Mesothelial cell of epicardium (in vitro differentiated cells): ENCODE data around the gene TENM4. TPM values are rescaled to one million over a fixed set of nuclear protein-coding genes. Genes with fewer than 3 reads are reported as not detected.

Source experiments
- DNase-seq, 2 experiments: peaks; one replicate each; pipeline ENCODE4 v3.0.0; 2021; ENCODE audit warnings: low spot score in 2 of 2; ENCODE audit not compliant: unreplicated experiment in 2 of 2
- H3K27ac Mint-ChIP-seq: 2 replicates; pipeline ENCODE4 v1.8.0; 2021; ENCODE audit warnings: mixed read lengths
- H3K27me3 Mint-ChIP-seq: 2 replicates; pipeline ENCODE4 v1.8.0; 2021; ENCODE audit warnings: low read depth, mixed read lengths
- H3K36me3 Mint-ChIP-seq: 2 replicates; pipeline ENCODE4 v1.8.0; 2021; ENCODE audit warnings: mixed read lengths
- H3K4me1 Mint-ChIP-seq: 2 replicates; pipeline ENCODE4 v1.8.0; 2021; ENCODE audit warnings: mixed read lengths
- H3K4me3 Mint-ChIP-seq: 2 replicates; pipeline ENCODE4 v1.8.0; 2021; ENCODE audit warnings: mild to moderate bottlenecking, moderate library complexity, mixed read lengths
- H3K9me3 Mint-ChIP-seq: 2 replicates; pipeline ENCODE4 v1.8.0; 2021; ENCODE audit warnings: mixed read lengths
- total RNA-seq: library from RNA; stranded (reverse); gene quantifications from 3 replicates; pipeline ENCODE4 v1.2.1, GENCODE V29; 2021
- TF ChIP-seq, protein P1 (sequence below): fragments of 200-600 bp; sonication (generic); IDR thresholded peaks from one replicate; pipeline ENCODE4 v1.5.0; 2021; ENCODE audit warnings: antibody characterized with exemption; ENCODE audit not compliant: unreplicated experiment

TENM4 gene
- total RNA-seq, 1 donor from 2014 or later: 187 TPM

DNA sequence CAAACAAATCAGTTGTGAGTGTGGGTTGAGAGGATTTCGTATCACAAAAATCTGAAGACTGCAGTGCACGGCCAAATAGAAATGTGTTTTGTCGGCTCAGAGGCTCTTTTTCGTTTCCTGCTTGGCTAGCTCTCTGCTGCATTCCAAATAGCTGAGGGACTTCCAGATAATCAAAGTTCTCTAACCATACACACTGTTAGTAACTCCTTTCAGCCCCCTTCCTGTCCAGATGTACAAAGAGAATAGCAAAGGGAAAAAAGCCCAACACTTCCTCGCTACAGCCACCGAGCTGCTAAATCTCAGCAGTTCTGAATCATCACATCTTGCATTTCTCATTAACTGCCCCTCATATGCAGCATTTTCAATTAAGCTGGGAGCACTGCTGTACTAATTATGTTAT lies 203.1 kb downstream of the TENM4 start:
- DNase-seq: no peak
- H3K4me1 Mint-ChIP-seq: peaks cover 51% of the 10 kb centered on the region

DNA sequence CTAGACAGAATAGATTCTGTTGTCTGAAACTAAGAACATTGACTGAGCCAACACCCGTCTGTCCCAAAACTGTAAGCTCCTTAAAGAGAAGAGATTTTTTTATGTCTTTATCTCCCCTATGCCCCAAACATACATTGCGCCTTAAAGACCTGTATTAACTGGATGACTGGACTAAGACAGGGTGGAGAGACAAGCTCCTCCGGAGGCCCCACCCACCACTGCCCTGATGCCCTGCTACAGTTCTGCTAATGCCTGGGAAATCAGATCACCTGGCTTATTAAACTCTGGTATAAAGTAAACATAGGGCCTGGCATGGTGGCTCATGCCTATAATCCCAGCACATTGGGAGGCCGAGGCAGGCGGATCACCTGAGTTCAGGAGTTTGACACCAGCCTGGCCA lies 203.7 kb downstream of the TENM4 start:
- no peaks in the 10 kb centered on the region for H3K36me3 Mint-ChIP-seq
- TF ChIP-seq, protein P1, sequence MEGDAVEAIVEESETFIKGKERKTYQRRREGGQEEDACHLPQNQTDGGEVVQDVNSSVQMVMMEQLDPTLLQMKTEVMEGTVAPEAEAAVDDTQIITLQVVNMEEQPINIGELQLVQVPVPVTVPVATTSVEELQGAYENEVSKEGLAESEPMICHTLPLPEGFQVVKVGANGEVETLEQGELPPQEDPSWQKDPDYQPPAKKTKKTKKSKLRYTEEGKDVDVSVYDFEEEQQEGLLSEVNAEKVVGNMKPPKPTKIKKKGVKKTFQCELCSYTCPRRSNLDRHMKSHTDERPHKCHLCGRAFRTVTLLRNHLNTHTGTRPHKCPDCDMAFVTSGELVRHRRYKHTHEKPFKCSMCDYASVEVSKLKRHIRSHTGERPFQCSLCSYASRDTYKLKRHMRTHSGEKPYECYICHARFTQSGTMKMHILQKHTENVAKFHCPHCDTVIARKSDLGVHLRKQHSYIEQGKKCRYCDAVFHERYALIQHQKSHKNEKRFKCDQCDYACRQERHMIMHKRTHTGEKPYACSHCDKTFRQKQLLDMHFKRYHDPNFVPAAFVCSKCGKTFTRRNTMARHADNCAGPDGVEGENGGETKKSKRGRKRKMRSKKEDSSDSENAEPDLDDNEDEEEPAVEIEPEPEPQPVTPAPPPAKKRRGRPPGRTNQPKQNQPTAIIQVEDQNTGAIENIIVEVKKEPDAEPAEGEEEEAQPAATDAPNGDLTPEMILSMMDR: no peak
- no peak overlapping the region for H3K4me3 Mint-ChIP-seq
- H3K9me3 Mint-ChIP-seq: no peaks in the 10 kb centered on the region
- H3K4me1 Mint-ChIP-seq: peaks cover 51% of the 10 kb centered on the region
- H3K27me3 Mint-ChIP-seq: no peaks in the 10 kb centered on the region
- peak overlapping the region; percentile 86 for H3K27ac Mint-ChIP-seq
- no peak for DNase-seq

More for the DNA sequence above, 203.1 kb downstream of the TENM4 start:
- no peaks in the 10 kb centered on the region for H3K27me3 Mint-ChIP-seq
- H3K9me3 Mint-ChIP-seq: no peaks in the 10 kb centered on the region
- H3K36me3 Mint-ChIP-seq: no peaks in the 10 kb centered on the region
- H3K4me3 Mint-ChIP-seq: no peak overlapping the region
- TF ChIP-seq, protein P1: no peak
- H3K27ac Mint-ChIP-seq: peak overlapping the region; percentile 86

DNA sequence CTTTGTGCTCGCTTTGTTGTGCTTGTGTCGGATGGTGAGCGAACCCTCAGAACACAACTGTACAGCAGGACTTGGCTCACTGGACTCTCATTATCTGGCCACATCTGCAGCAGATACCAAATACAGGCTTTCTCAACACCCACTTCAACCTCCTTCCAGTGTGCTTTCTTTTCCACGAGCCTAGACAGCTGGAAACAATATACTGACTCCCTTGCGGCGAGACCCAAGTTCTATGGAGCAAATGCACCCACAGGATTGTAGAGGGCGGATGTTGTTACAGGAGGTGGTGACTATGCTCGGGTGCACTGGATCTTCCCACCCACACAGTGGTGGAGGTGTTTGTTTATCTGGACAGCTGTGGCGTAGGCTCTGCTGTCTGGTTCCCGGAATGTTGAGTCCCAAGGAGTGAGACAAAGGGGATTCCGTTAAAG lies 204.3 kb downstream of the TENM4 start:
- no peak for DNase-seq

GRCh38 chr11:79235696-79236095 lies 205.1 kb downstream of the TENM4 start:
- Mint-ChIP-seq H3K9me3 (no peaks in the 10 kb centered on the region), H3K36me3 (no peaks in the 10 kb centered on the region), H3K27me3 (no peaks in the 10 kb centered on the region), H3K4me3 (no peak overlapping the region), H3K27ac (peak overlapping the region; percentile 75), H3K4me1 (peaks cover 45% of the 10 kb centered on the region)
- TF ChIP-seq, protein P1: no peak
- no peak for DNase-seq

More for the DNA sequence above, 204.3 kb downstream of the TENM4 start:
- TF ChIP-seq, protein P1: no peak
- H3K36me3 Mint-ChIP-seq: no peaks in the 10 kb centered on the region
- H3K9me3 Mint-ChIP-seq: no peaks in the 10 kb centered on the region
- peaks cover 51% of the 10 kb centered on the region for H3K4me1 Mint-ChIP-seq
- H3K4me3 Mint-ChIP-seq: no peak overlapping the region
- no peaks in the 10 kb centered on the region for H3K27me3 Mint-ChIP-seq
- H3K27ac Mint-ChIP-seq: peak overlapping the region; percentile 86

DNA sequence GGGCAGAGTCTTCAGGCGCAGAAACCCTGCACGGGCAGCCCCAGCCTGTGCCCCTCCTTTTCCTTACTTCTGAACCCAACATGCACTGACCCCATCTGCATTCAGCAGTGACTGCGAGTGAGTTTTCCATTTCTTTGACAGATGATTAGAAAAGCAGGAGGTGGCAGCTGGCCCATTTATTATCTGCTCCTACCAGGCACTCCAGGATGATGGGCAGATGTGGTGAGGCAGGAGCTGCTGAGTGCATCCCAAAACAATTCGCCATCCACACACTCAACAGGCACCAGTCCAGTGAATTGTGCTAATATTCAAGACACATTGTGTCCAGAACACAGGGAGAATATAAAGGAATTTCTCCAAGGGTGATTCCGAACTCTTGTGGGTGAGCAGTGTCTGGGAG lies 208.5 kb downstream of the TENM4 start:
- DNase-seq: no peak
- TF ChIP-seq, protein P1: no peak
- Mint-ChIP-seq H3K9me3 (no peaks in the 10 kb centered on the region), H3K4me3 (no peak overlapping the region), H3K4me1 (peaks cover 24% of the 10 kb centered on the region), H3K36me3 (no peaks in the 10 kb centered on the region), H3K27ac (no peak overlapping the region), H3K27me3 (no peaks in the 10 kb centered on the region)

DNA sequence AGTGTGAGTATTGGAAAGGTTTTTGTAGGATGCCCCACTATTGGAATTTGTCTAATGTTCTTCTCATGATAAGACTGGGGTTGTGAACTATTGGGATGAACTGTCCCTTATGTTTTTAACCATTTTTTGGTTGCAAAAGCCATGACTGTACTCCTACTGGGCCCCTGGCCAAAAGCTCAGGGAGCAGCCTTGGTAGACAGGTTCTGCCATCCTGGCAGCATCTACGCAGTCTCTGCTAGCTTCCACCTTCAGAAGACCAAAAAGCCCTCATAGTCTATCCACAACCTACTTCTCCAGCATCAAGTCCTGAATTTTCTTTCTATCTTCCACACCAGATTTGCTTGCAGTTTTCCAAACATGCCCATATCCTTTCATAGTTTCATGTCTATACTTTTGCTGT lies 211.8 kb downstream of the TENM4 start:
- no peaks in the 10 kb centered on the region for H3K9me3 Mint-ChIP-seq
- H3K4me1 Mint-ChIP-seq: peaks cover 11% of the 10 kb centered on the region
- H3K27ac Mint-ChIP-seq: no peak overlapping the region

More for the DNA sequence above, 211.8 kb downstream of the TENM4 start:
- Mint-ChIP-seq H3K4me3 (no peak overlapping the region), H3K27me3 (no peaks in the 10 kb centered on the region), H3K36me3 (no peaks in the 10 kb centered on the region)
- TF ChIP-seq, protein P1: no peak
- DNase-seq: no peak
